ENCODE data around the gene VPS35. TPM values are rescaled to one million over a fixed set of nuclear protein-coding genes. Genes with fewer than 3 reads are reported as not detected.

The VPS35 gene
- total and polyA plus RNA-seq, 2 of the 13 experiments (the other 11 are each of a cell fraction or from before 2014, with no cell fraction given): 30.7 to 136 TPM

DNA sequence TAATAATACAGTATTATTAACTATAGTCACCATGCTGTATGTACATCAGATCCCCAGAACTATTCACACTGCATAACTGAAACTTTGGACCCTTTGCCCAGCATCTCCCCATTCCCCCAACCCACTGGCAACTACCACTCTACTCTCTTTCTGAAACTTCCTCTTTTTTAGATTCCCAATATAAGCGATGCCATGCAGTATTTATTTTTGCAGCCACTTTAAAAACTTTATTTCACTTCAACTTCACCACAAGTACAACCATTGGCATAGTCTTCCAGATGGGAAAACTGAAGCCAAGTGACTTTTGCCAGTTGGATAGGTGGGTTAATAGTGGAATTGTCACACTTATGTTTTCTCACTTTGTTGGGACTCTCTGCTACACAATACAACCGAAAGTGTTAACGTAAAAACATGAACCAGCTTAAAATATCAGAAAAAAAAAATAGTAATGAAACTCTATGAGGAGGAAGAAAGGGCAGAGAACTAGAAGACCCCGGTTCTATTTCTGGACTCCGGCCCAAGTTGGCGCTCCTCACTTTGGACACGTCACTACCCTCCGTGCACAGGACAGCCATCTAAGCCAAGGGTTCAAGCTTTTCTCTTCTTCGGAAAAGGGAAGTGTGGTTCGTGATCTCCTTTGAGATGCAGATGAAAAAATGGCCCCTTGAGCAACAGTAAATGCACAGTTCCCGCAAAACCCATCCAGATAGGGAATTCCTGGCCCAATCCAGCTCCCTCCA, 68.5 kb downstream of the VPS35 start:
- in situ Hi-C loops (cut with HindIII; ENCODE audit: extremely low pct_ligation_motif_present, low pct_unique_long_range_greater_than_20kb) (no loop called here), intact Hi-C loops (cut with micrococcal nuclease; ENCODE audit: unreplicated experiment) (loop anchor here (1.0 kb wide), 1 partner anchor 66 kb away; no protein-coding TSS in a partner anchor)
- no peak for FAIRE-seq
- Histone ChIP-seq H3K4me1 (ENCODE audit: insufficient read depth, low read length) (peaks cover 22% of the 10 kb centered on the region), H3K79me2 (ENCODE audit: insufficient read depth, low read length) (peaks cover 18% of the 10 kb centered on the region), H3K27ac (ENCODE audit: extremely low read length, insufficient read depth, low read length) (peak overlapping the region; percentile 58), H3K36me3 (replicated peaks in 1 of 2; ENCODE audit: control insufficient read depth in 1 of 2, insufficient read depth in 2 of 2, low read length in 2 of 2) (peaks cover 9 to 22% of the 10 kb centered on the region in 2 experiments), H3K9me3 (ENCODE audit: low read length) (no peaks in the 10 kb centered on the region), H3K9ac (ENCODE audit: insufficient read depth, low read depth, low read length) (peak overlapping the region; percentile 75), H3K27me3 (ENCODE audit: control insufficient read depth in 1 of 2, insufficient read depth in 2 of 2, low read length in 2 of 2) (no peaks in the 10 kb centered on the region; a peak in 1 of 5 replicates), H4K20me1 (ENCODE audit: insufficient read depth, low read length) (no peaks in the 10 kb centered on the region), H3K4me2 (ENCODE audit: low read depth, low read length) (peak overlapping the region; percentile 80), H3K4me3 (replicated peaks in 1 of 3; ENCODE audit: insufficient read depth in 1 of 3, low read depth in 2 of 3, low read length in 3 of 3) (peak overlapping the region; percentile 87 to 96 (median 89)), H2AFZ (ENCODE audit: low read length) (no peak overlapping the region)
- BruUV-seq (replicated peaks): TSS peak; percentile 73
- ChIA-PET POLR2A (interaction anchor here (1.3 kb wide), 1 partner anchor 13 kb away, joined by 4 read pairs; no protein-coding TSS in a partner anchor), CTCF (ENCODE audit: low intra/inter-chr PET ratio, low total read pairs) (no interaction called here)
- ATAC-seq: no peak
- no peak for DNase-seq (ENCODE audit: low spot score)
- TF ChIP-seq GFI1 (CRISPR knock-in tag; IDR thresholded peaks at IDR 0.05; ENCODE audit: borderline replicate concordance): 0 out of 2 replicates have a peak, but pooled peaks have one; percentile 10
- no peak for TF ChIP-seq TBL1XR1 (IDR thresholded peaks at IDR 0.05; ENCODE audit: borderline replicate concordance, low read length, partially characterized antibody)
- TF ChIP-seq FOXO1 (CRISPR knock-in tag; IDR thresholded peaks at IDR 0.05): no peak
- TF ChIP-seq, protein P1, sequence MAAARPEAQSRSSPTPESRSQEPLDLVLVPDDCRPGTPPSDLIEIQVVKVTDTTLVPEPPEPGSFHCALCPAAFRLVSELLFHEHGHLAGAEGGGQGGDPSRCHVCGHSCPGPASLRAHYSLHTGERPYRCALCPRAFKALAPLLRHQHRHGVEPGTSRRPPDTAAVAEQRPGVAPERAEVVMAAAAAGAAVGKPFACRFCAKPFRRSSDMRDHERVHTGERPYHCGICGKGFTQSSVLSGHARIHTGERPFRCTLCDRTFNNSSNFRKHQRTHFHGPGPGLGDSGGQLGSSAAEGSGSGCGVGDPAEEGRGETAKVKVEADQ (CRISPR knock-in tag; IDR thresholded peaks at IDR 0.05; ENCODE audit: borderline replicate concordance): peak; percentile 23; the same call in 1 of the 2 replicates
- TF ChIP-seq, protein P2, sequence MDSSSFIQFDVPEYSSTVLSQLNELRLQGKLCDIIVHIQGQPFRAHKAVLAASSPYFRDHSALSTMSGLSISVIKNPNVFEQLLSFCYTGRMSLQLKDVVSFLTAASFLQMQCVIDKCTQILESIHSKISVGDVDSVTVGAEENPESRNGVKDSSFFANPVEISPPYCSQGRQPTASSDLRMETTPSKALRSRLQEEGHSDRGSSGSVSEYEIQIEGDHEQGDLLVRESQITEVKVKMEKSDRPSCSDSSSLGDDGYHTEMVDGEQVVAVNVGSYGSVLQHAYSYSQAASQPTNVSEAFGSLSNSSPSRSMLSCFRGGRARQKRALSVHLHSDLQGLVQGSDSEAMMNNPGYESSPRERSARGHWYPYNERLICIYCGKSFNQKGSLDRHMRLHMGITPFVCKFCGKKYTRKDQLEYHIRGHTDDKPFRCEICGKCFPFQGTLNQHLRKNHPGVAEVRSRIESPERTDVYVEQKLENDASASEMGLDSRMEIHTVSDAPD (CRISPR knock-in tag; IDR thresholded peaks at IDR 0.05): 0 out of 2 replicates have a peak, but pooled peaks have one; percentile 1
- TF ChIP-seq RFX1 (IDR thresholded peaks at IDR 0.05): no peak
- TF ChIP-seq, protein P3, sequence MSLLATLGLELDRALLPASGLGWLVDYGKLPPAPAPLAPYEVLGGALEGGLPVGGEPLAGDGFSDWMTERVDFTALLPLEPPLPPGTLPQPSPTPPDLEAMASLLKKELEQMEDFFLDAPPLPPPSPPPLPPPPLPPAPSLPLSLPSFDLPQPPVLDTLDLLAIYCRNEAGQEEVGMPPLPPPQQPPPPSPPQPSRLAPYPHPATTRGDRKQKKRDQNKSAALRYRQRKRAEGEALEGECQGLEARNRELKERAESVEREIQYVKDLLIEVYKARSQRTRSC (CRISPR knock-in tag; IDR thresholded peaks at IDR 0.05; ENCODE audit: low read depth): 0 out of 2 replicates have a peak, but pooled peaks have one; percentile 55
- 3% methylated on average over 11 of the region's 11 CpGs for WGBS (ENCODE audit: low lambda C conversion rate)
